Muscle of leg (tissue), 16 donors: ENCODE data around the gene DCAF8. TPM values are rescaled to one million over a fixed set of nuclear protein-coding genes. Genes with fewer than 3 reads are reported as not detected.
A peak's percentile ranks its signal among the peaks of the same experiment; 100 is the strongest.

Experiments used
- DNase-seq: peaks from one replicate; pipeline ENCODE4 v3.0.0; 2013
- H3K27ac ChIP-seq: one replicate; pipeline ENCODE4 v1.5.1; 2013; ENCODE audit warnings: mild to moderate bottlenecking, low read length, control low read depth
- H3K27me3 ChIP-seq: one replicate; pipeline ENCODE4 v1.6.1; 2013; ENCODE audit warnings: low read length; ENCODE audit not compliant: control insufficient read depth, insufficient read depth
- H3K36me3 ChIP-seq: one replicate; pipeline ENCODE4 v1.6.1; 2013; ENCODE audit warnings: low read length; ENCODE audit not compliant: control insufficient read depth, insufficient read depth
- H3K4me1 ChIP-seq: one replicate; pipeline ENCODE4 v1.6.1; 2013; ENCODE audit warnings: low read length; ENCODE audit not compliant: control insufficient read depth, insufficient read depth
- H3K4me3 ChIP-seq: one replicate; pipeline ENCODE4 v1.5.1; 2013; ENCODE audit warnings: low read length, control low read depth
- H3K9me3 ChIP-seq: replicated peaks from 2 replicates; pipeline ENCODE4 v1.6.1; 2013; ENCODE audit warnings: low read depth, low read length; ENCODE audit not compliant: control insufficient read depth
- whole genome bisulfite sequencing: methylation state at CpG from one replicate; pipeline ENCODE4 v1.1.5; 2013; ENCODE audit warnings: missing lambda C conversion rate; ENCODE audit not compliant: insufficient coverage; 5-methylcytosine and 5-hydroxymethylcytosine counted together
- long read RNA-seq, 11 donors: transcript quantifications; one replicate each; lab custom pipeline, GENCODE V29; 2026
- polyA plus RNA-seq, 8 donors: library from polyadenylated mRNA; unstranded; fragments of 120-200 nt; gene quantifications; one replicate each; pipeline versions ENCODE4 v1.2.1 to v1.2.3, GENCODE V29; 2013; ENCODE audit warnings: inconsistent platforms in 1 of 8, low replicate concordance in 1 of 8; ENCODE audit not compliant: insufficient read length in 8 of 8, insufficient read depth in 1 of 8
- total RNA-seq: library from RNA; stranded (reverse); fragments of 120-200 nt; gene quantifications from one replicate; pipeline ENCODE4 v1.2.4, GENCODE V29; 2013

Gene DCAF8
- total RNA-seq: 70.5 TPM
- 100 to 1,000 TPM in 4 of 8 donors, 10 to 100 TPM in 4; 80.0 to 130 (median 98.6) TPM for polyA plus RNA-seq
- long read RNA-seq, donor 1, full-length matches to known transcripts: 10 of 20 reads
- long read RNA-seq, donor 1, partial matches to known transcripts: 10 of 20 reads
- long read RNA-seq, donor 1, other reads (novel, unspliced or antisense): 0 of 20 reads
- long read RNA-seq, donor 2, partial matches to known transcripts: 0 of 1 reads
- long read RNA-seq, donor 2, other reads (novel, unspliced or antisense): 0 of 1 reads
- long read RNA-seq, donor 3, full-length matches to known transcripts: 20 of 20 reads
- long read RNA-seq, donor 3, partial matches to known transcripts: 0 of 20 reads
- long read RNA-seq, donor 3, other reads (novel, unspliced or antisense): 0 of 20 reads
- long read RNA-seq, donor 4, partial matches to known transcripts: 7 of 13 reads
- long read RNA-seq, donor 4, other reads (novel, unspliced or antisense): 0 of 13 reads
- long read RNA-seq, donor 5, full-length matches to known transcripts: 25 of 25 reads
- long read RNA-seq, donor 5, partial matches to known transcripts: 0 of 25 reads
- long read RNA-seq, donor 5, other reads (novel, unspliced or antisense): 0 of 25 reads
- long read RNA-seq, donor 6, full-length matches to known transcripts: 17 of 17 reads
- long read RNA-seq, donor 6, partial matches to known transcripts: 0 of 17 reads
- long read RNA-seq, donor 6, other reads (novel, unspliced or antisense): 0 of 17 reads
- long read RNA-seq, donor 7, full-length matches to known transcripts: 15 of 20 reads
- long read RNA-seq, donor 7, partial matches to known transcripts: 5 of 20 reads
- long read RNA-seq, donor 7, other reads (novel, unspliced or antisense): 0 of 20 reads
- long read RNA-seq, donor 8, full-length matches to known transcripts: 6 of 6 reads
- long read RNA-seq, donor 8, partial matches to known transcripts: 0 of 6 reads
- long read RNA-seq, donor 8, other reads (novel, unspliced or antisense): 0 of 6 reads
- long read RNA-seq, donor 9, full-length matches to known transcripts: 7 of 7 reads
- long read RNA-seq, donor 9, partial matches to known transcripts: 0 of 7 reads
- long read RNA-seq, donor 9, other reads (novel, unspliced or antisense): 0 of 7 reads
- long read RNA-seq, donor 10, full-length matches to known transcripts: 13 of 13 reads
- long read RNA-seq, donor 10, partial matches to known transcripts: 0 of 13 reads
- long read RNA-seq, donor 10, other reads (novel, unspliced or antisense): 0 of 13 reads
- long read RNA-seq, donor 11, full-length matches to known transcripts: 9 of 9 reads
- long read RNA-seq, donor 11, partial matches to known transcripts: 0 of 9 reads
- long read RNA-seq, donor 11, other reads (novel, unspliced or antisense): 0 of 9 reads

- H3K4me1 ChIP-seq: peaks cover 16% of the 10 kb centered on the region
- peak; percentile 99 for DNase-seq
- peak within 1 kb of the TSS; percentile 93 for H3K27ac ChIP-seq
- 0% methylated on average over 61 of the region's 67 CpGs for WGBS
- H3K27me3 ChIP-seq: no peaks in the 10 kb centered on the region
- H3K36me3 ChIP-seq: no peaks in the 10 kb centered on the region
- no peaks in the 10 kb centered on the region for H3K9me3 ChIP-seq
- peak within 1 kb of the TSS; percentile 67 for H3K4me3 ChIP-seq
Measured at GRCh38 chr1:160261893-160262794, at the start of gene DCAF8. DCAF8 (minus strand) TSS chr1:160262549; CDS start chr1:160244008, 18,541 bp downstream.

- Histone ChIP-seq H3K4me1 (no peaks in the 10 kb centered on the region), H3K36me3 (peaks cover 72% of the 10 kb centered on the region), H3K27ac (no peak overlapping the region), H3K4me3 (no peak overlapping the region), H3K27me3 (no peaks in the 10 kb centered on the region), H3K9me3 (no peaks in the 10 kb centered on the region)
- no CpG with 5 or more reads among the region's 1 CpG for WGBS
- DNase-seq: no peak
Measured at GRCh38 chr1:160309571-160309970, 47.2 kb upstream of the DCAF8 start.

GRCh38 chr1:160309185-160309557, 46.8 kb upstream of the DCAF8 start:
- peaks cover 70% of the 10 kb centered on the region for H3K36me3 ChIP-seq
- H3K4me1 ChIP-seq: no peaks in the 10 kb centered on the region
- no peak overlapping the region for H3K27ac ChIP-seq

GRCh38 chr1:160308451-160309184, 46.3 kb upstream of the DCAF8 start:
- Histone ChIP-seq H3K4me3 (no peak overlapping the region), H3K27ac (no peak overlapping the region), H3K36me3 (peaks cover 75% of the 10 kb centered on the region), H3K4me1 (no peaks in the 10 kb centered on the region), H3K27me3 (no peaks in the 10 kb centered on the region), H3K9me3 (no peaks in the 10 kb centered on the region)
- 86% methylated on average over 1 of the region's 4 CpGs for WGBS
- DNase-seq: no peak

More at GRCh38 chr1:160309185-160309557, 46.8 kb upstream of the DCAF8 start:
- Histone ChIP-seq H3K27me3 (no peaks in the 10 kb centered on the region), H3K4me3 (no peak overlapping the region), H3K9me3 (no peaks in the 10 kb centered on the region)
- DNase-seq: no peak

- no peaks in the 10 kb centered on the region for H3K4me1 ChIP-seq
- H3K36me3 ChIP-seq: peaks cover 66% of the 10 kb centered on the region
- DNase-seq: no peak
- H3K27me3 ChIP-seq: no peaks in the 10 kb centered on the region
- WGBS: 88% methylated on average over 11 of the region's 13 CpGs
- H3K9me3 ChIP-seq: no peaks in the 10 kb centered on the region
- H3K4me3 ChIP-seq: no peak overlapping the region
- no peak overlapping the region for H3K27ac ChIP-seq
Measured at GRCh38 chr1:160307118-160307791, 44.9 kb upstream of the DCAF8 start.

- H3K27me3 ChIP-seq: no peaks in the 10 kb centered on the region
- WGBS: no CpG with 5 or more reads among the region's 7 CpGs
- H3K9me3 ChIP-seq: no peaks in the 10 kb centered on the region
- H3K36me3 ChIP-seq: peaks cover 48% of the 10 kb centered on the region
- no peak overlapping the region for H3K4me3 ChIP-seq
- no peaks in the 10 kb centered on the region for H3K4me1 ChIP-seq
- no peak overlapping the region for H3K27ac ChIP-seq
- DNase-seq: no peak
Measured at GRCh38 chr1:160300173-160300572, 37.8 kb upstream of the DCAF8 start.

GRCh38 chr1:160296036-160296435, 33.7 kb upstream of the DCAF8 start:
- Histone ChIP-seq H3K27me3 (no peaks in the 10 kb centered on the region), H3K9me3 (no peaks in the 10 kb centered on the region), H3K36me3 (peaks cover 81% of the 10 kb centered on the region), H3K27ac (no peak overlapping the region), H3K4me1 (peaks cover 5% of the 10 kb centered on the region), H3K4me3 (no peak overlapping the region)
- WGBS: no CpG with 5 or more reads among the region's 1 CpG
- DNase-seq: no peak
